OCI-LY1 (cell line): Measurements from ENCODE around the gene RAPGEF2.

Experiments used
- H2AFZ ChIP-seq: fragments of 200-600 bp; sonication (generic), shearing (Covaris generic); 2 replicates; pipeline ENCODE4 v1.6.0; 2014; ENCODE audit warnings: antibody characterized with exemption, mild to moderate bottlenecking, low read length
- H3F3A ChIP-seq: fragments of 200-600 bp; sonication (generic), shearing (Covaris generic); 2 replicates; pipeline ENCODE4 v1.6.0; 2014; ENCODE audit warnings: mild to moderate bottlenecking, antibody characterized with exemption, low read length, moderate library complexity; ENCODE audit not compliant: insufficient read depth
- H3K27ac ChIP-seq: fragments of 200-600 bp; sonication (generic); 2 replicates; pipeline ENCODE4 v1.5.1; 2014; ENCODE audit warnings: low read length, mixed run types, mild to moderate bottlenecking, low read depth; ENCODE audit not compliant: poor library complexity, severe bottlenecking
- H3K27me3 ChIP-seq: fragments of 200-600 bp; sonication (generic); 2 replicates; pipeline ENCODE4 v1.6.0; 2014; ENCODE audit warnings: antibody characterized with exemption, mild to moderate bottlenecking, low read length, moderate library complexity; ENCODE audit not compliant: insufficient read depth
- H3K36me3 ChIP-seq: fragments of 200-600 bp; sonication (generic); 2 replicates; pipeline ENCODE4 v1.6.1; 2014; ENCODE audit warnings: mild to moderate bottlenecking, antibody characterized with exemption, low read length, moderate library complexity, mixed read lengths; ENCODE audit not compliant: insufficient read depth
- H3K4me1 ChIP-seq: fragments of 200-600 bp; sonication (generic); 2 replicates; pipeline ENCODE4 v1.5.1; 2014; ENCODE audit warnings: mild to moderate bottlenecking, low read length, moderate library complexity; ENCODE audit not compliant: insufficient read depth, severe bottlenecking
- H3K4me2 ChIP-seq: fragments of 200-600 bp; sonication (generic), shearing (Covaris generic); 2 replicates; pipeline ENCODE4 v1.6.1; 2014; ENCODE audit warnings: low read length
- H3K4me3 ChIP-seq: fragments of 200-600 bp; sonication (generic); 2 replicates; pipeline ENCODE4 v1.5.1; 2014; ENCODE audit warnings: low read length, low read depth, mild to moderate bottlenecking, mixed read lengths; ENCODE audit not compliant: poor library complexity, severe bottlenecking
- H3K79me2 ChIP-seq: fragments of 200-600 bp; shearing (Covaris generic); 2 replicates; pipeline ENCODE4 v1.6.1; 2016; ENCODE audit warnings: mixed run types, low read length, mixed read lengths; ENCODE audit not compliant: insufficient read depth
- H3K9ac ChIP-seq: fragments of 200-600 bp; sonication (generic), shearing (Covaris generic); 2 replicates; pipeline ENCODE4 v1.6.1; 2014; ENCODE audit warnings: mild to moderate bottlenecking, low read length, mixed read lengths
- H3K9me2 ChIP-seq: fragments of 200-600 bp; sonication (generic), shearing (Covaris generic); 2 replicates; pipeline ENCODE4 v1.6.1; 2014; ENCODE audit warnings: low read depth, mild to moderate bottlenecking, low read length, mixed read lengths
- H3K9me3 ChIP-seq: fragments of 200-600 bp; shearing (Covaris generic); 2 replicates; pipeline ENCODE4 v1.6.1; 2014; ENCODE audit warnings: low read length, mixed read lengths
- H4K20me1 ChIP-seq: fragments of 200-600 bp; sonication (generic), shearing (Covaris generic); 2 replicates; pipeline ENCODE4 v1.6.0; 2016; ENCODE audit warnings: mild to moderate bottlenecking, low read length; ENCODE audit not compliant: insufficient read depth
- CTCF ChIP-seq: fragments of 200-600 bp; sonication (generic), shearing (Covaris generic); IDR thresholded peaks from 2 replicates; pipeline ENCODE4 v1.5.1; 2017; ENCODE audit warnings: mild to moderate bottlenecking, antibody characterized with exemption, low read length, moderate library complexity, mixed read lengths
- EZH2 ChIP-seq: fragments of 200-600 bp; sonication (generic), shearing (Covaris generic); IDR thresholded peaks from 2 replicates; pipeline ENCODE4 v1.8.0; 2017; ENCODE audit warnings: borderline replicate concordance, mixed run types, mild to moderate bottlenecking, antibody characterized with exemption, low read length, moderate library complexity, mixed read lengths

RAPGEF2 gene

DNA sequence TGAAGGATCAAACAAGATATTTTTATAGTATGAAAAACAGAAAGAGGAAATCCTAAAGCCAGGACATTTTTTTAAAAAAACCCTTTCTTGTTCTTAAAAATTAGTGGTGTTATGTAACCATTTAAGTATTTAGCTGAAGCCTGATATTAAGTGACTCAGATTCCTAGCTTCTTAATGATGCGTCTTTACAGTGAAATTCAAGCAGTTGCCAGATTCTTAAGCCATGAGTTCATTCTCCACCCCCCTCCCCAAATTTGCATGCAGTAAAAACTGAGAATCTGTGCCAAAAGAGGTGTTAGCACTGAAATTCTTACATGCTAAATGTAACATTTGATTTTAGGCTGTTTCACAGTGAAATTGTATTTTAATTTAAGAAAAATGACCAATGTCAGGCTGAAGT, 180.8 kb downstream of the RAPGEF2 start:
- TF ChIP-seq CTCF (no peak), EZH2 (no peak)
- Histone ChIP-seq H3K27ac (no peak overlapping the region), H3F3A (no peaks in the 10 kb centered on the region), H3K27me3 (no peaks in the 10 kb centered on the region), H3K36me3 (no peaks in the 10 kb centered on the region), H2AFZ (no peak overlapping the region), H3K4me1 (no peaks in the 10 kb centered on the region), H4K20me1 (no peaks in the 10 kb centered on the region), H3K9me3 (no peaks in the 10 kb centered on the region), H3K4me3 (no peak overlapping the region), H3K79me2 (no peaks in the 10 kb centered on the region), H3K9me2 (no peaks in the 10 kb centered on the region), H3K9ac (no peak overlapping the region), H3K4me2 (no peak overlapping the region)

DNA sequence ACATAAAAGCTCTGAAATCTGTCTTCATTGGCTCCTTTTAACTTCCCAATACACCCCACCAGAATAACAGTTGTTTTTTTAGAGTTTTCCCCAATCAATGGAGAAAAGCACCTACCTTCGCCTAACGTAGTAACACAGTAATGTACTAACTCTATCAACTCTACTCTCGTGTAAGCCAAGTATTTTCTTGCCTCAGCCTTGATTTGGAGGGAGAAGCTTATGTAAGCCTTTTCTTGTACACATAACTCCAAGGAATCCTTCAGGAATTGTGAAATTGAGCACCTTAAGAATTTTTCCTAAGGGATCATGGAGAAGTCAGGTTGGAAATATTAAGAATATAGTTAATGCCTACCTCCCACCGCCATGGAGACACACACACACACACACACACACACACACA, 181.2 kb downstream of the RAPGEF2 start:
- Histone ChIP-seq H3K4me3 (no peak overlapping the region), H3K27ac (no peak overlapping the region), H3K4me1 (no peaks in the 10 kb centered on the region), H3K36me3 (no peaks in the 10 kb centered on the region), H3K79me2 (no peaks in the 10 kb centered on the region), H3K9me3 (no peaks in the 10 kb centered on the region), H2AFZ (no peak overlapping the region), H3K9me2 (no peaks in the 10 kb centered on the region), H4K20me1 (no peaks in the 10 kb centered on the region), H3K9ac (no peak overlapping the region), H3K27me3 (no peaks in the 10 kb centered on the region), H3F3A (no peaks in the 10 kb centered on the region), H3K4me2 (no peak overlapping the region)
- no peak for TF ChIP-seq CTCF
- TF ChIP-seq EZH2, result no peak

DNA sequence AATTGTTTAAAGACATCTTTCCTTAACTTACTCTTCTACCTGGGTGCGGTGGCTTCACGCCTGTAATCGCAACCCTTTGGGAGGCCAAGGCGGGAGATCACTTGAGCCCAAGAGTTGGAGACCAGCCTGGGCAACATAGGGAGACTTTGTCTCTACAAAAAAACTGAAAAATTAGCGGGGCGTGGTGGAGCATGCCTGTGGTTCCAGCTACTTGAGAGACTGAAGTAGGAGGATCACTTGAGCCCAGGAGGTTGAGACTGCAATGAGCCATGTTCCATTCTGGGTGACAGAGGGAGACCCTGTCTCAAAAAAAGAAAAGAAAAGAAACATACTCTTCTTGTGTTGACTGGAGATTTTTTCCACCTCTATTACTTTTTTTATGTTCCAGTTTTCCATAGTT, 181.9 kb downstream of the RAPGEF2 start:
- Histone ChIP-seq H3K9me2 (no peaks in the 10 kb centered on the region), H3K79me2 (no peaks in the 10 kb centered on the region), H4K20me1 (no peaks in the 10 kb centered on the region), H3K4me3 (no peak overlapping the region), H3K4me1 (no peaks in the 10 kb centered on the region), H3K27me3 (no peaks in the 10 kb centered on the region), H3F3A (no peaks in the 10 kb centered on the region), H2AFZ (no peak overlapping the region), H3K9me3 (no peaks in the 10 kb centered on the region), H3K36me3 (no peaks in the 10 kb centered on the region), H3K27ac (no peak overlapping the region), H3K4me2 (no peak overlapping the region), H3K9ac (no peak overlapping the region)
- TF ChIP-seq EZH2 (no peak), CTCF (no peak)
